ENCODE data around the gene ACAD8.

DNA sequence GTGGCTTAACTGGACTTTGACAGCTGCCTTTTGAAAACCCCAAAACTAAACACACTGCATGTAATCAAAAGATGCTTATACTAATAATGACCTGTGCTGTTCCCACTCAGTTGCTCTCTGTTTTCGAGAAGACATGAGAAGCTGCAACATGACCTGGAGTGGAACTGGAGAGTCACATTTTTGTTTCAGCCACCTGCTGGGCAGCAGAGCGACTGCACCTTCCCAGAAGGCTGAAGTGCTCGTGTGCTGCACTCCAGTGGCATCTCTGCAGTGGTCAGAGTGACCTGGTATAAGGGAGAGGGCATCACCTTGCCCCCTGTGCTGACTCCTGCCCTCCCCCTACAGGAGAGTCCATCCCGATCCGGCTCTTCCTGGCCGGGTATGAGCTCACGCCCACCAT, 8.8 kb upstream of the ACAD8 start:
- TF ChIP-seq EP300 (conservative IDR thresholded peaks at IDR 0.05; ENCODE audit: poor library complexity, severe bottlenecking): no peak
- TF ChIP-seq, protein P1, sequence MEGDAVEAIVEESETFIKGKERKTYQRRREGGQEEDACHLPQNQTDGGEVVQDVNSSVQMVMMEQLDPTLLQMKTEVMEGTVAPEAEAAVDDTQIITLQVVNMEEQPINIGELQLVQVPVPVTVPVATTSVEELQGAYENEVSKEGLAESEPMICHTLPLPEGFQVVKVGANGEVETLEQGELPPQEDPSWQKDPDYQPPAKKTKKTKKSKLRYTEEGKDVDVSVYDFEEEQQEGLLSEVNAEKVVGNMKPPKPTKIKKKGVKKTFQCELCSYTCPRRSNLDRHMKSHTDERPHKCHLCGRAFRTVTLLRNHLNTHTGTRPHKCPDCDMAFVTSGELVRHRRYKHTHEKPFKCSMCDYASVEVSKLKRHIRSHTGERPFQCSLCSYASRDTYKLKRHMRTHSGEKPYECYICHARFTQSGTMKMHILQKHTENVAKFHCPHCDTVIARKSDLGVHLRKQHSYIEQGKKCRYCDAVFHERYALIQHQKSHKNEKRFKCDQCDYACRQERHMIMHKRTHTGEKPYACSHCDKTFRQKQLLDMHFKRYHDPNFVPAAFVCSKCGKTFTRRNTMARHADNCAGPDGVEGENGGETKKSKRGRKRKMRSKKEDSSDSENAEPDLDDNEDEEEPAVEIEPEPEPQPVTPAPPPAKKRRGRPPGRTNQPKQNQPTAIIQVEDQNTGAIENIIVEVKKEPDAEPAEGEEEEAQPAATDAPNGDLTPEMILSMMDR (IDR thresholded peaks at IDR 0.05; ENCODE audit: poor library complexity, severe bottlenecking): no peak
- TF ChIP-seq POLR2AphosphoS5 (IDR thresholded peaks at IDR 0.05): no peak
